Astrocyte of the cerebellum (primary cell): ENCODE data around the gene MRPL16.
A peak's percentile ranks its signal among the peaks of the same experiment; 100 is the strongest.

Source experiments
- DNase-seq: peaks from one replicate; pipeline ENCODE4 v3.0.0-alpha.2; 2011; ENCODE audit warnings: low read depth
- H3K4me3 ChIP-seq: 2 replicates; pipeline ENCODE4 v1.5.1; 2011; ENCODE audit warnings: mild to moderate bottlenecking, low read depth, low read length, moderate library complexity
- CTCF ChIP-seq: IDR thresholded peaks from 2 replicates; pipeline ENCODE4 v1.5.1; 2012; ENCODE audit warnings: low read length, low read depth, moderate library complexity, mild to moderate bottlenecking; ENCODE audit errors: missing control alignments
- in situ Hi-C: cut with HindIII; loops from 2 replicates; pipeline ENCODE4 v1.10.0; 2017; ENCODE audit warnings: low sequenced_read_pairs

The MRPL16 gene

DNA sequence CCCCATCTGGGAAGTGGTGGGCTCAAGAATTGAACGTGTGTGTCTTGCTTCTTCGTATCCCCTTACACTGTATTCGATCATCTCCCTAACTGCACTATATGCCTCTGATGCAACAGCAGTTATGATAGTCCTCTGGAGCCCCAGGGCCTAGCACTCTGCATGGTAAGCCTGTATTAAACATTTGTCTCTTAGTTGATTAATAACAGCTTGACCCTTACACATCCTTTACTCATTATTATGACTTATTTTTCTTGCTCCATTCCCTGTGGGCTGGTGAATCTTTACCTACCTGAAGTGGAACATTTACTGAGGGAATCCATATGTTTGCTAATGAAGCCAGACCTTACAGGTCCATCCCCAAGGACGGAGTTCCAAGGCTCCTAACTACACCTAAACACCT lies 49.8 kb downstream of the MRPL16 start:
- TF ChIP-seq CTCF = no peak
- in situ Hi-C loops = no loop called here
- H3K4me3 ChIP-seq = no peak overlapping the region
- no peak for DNase-seq

GRCh38 chr11:59759900-59760299 lies 50.7 kb downstream of the MRPL16 start:
- in situ Hi-C loops = no loop called here
- no peak for DNase-seq
- H3K4me3 ChIP-seq = no peak overlapping the region
- no peak for TF ChIP-seq CTCF

DNA sequence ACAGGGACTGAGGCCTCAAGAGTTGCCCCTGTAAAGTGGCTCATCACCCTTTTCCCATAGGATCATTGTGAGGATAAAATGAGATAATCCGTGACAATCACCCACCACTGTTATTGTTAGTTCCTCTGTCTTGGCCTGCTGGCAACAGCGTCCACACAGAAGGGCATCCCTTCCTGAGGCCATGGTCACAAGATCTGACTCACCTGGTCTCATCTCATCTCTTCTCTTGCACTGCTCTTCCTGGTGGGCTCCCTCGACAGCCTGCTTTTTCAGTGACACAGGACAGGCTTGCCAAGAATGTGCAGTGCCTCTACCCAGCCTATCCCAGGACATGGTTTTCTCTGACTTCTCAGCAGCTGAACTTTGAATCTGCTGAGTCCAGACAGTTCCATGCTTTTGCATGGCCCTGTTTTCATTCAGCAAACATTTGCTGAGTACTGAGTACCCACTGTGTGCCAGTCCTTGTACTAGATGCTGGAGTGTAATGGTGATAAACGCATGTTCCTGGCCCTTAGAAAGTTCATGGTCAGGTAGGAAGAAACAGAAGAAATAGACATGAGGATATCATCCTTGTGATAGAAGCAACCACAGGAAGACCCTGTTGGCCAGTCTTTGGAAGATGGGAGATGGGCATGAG lies 52.1 kb downstream of the MRPL16 start:
- TF ChIP-seq CTCF = no peak
- in situ Hi-C loops = no loop called here
- DNase-seq = no peak
- H3K4me3 ChIP-seq = no peak overlapping the region

DNA sequence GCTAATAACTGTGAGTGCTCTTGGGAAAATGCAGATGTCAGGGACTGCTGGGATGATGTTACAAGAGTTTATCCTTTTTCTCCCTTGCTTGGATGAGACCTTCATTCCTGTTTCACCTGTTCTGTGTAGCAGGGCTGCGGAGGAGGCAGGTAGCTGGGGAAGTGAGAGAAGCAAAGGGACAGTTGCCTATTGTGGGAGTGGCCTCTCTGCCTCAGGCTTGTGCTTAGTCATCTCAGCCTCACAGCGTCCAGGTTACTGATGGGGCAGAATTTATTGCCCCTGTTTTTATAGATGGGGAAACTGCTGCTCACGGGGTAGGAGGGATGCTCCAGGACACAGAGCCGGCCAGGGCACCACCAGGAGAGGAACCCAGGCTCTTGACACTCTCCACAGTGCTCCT lies 53.7 kb downstream of the MRPL16 start:
- no peak for DNase-seq
- H3K4me3 ChIP-seq = no peak overlapping the region
- in situ Hi-C loops = no loop called here
- no peak for TF ChIP-seq CTCF

DNA sequence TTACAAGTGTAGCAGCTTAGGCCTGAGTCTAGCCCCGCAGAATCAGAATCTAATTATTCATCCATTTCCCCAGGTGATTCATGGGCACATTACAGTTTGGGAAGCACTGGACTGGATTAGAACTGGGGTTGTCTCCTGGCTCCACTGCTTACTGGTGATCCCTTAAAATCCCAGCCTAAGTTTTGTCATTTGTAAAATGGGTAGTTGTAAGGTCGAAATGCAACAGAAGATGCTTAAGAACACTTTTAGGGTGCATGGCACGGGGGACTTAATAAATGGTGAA lies 54.1 kb downstream of the MRPL16 start:
- H3K4me3 ChIP-seq = peak overlapping the region; percentile 86
- no peak for DNase-seq
- in situ Hi-C loops = no loop called here
- TF ChIP-seq CTCF = no peak
